Activated CD4-positive, alpha-beta T cell treated with anti-CD3 and anti-CD28 coated beads for 1 hour (primary cell): Measurements from ENCODE around the gene MAP1S.

ENCODE experiments used
- DNase-seq: peaks from one replicate; pipeline ENCODE4 v3.0.0-alpha.2; 2020

The MAP1S gene

DNA sequence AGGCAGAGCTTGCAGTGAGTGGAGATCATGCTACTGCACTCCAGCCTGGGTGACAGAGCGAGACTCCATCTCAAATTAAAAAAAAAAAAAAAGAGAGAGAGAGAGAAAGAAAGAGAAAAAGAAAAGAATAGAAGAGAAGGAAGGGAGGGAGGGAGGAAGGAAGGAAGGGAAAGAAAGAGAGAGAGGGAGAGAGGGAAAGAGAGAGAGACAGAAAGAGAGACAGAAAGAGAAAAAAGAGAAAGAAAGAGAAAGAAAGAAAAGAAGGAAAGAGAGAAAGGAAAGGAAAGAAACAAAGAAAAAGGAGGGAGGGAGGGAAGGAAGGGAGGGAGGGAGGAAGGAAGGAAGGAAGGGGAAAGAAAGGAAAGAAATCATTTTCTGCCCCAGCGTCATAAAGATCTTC is 24.1 kb upstream of the MAP1S start:
- no peak for DNase-seq

DNA sequence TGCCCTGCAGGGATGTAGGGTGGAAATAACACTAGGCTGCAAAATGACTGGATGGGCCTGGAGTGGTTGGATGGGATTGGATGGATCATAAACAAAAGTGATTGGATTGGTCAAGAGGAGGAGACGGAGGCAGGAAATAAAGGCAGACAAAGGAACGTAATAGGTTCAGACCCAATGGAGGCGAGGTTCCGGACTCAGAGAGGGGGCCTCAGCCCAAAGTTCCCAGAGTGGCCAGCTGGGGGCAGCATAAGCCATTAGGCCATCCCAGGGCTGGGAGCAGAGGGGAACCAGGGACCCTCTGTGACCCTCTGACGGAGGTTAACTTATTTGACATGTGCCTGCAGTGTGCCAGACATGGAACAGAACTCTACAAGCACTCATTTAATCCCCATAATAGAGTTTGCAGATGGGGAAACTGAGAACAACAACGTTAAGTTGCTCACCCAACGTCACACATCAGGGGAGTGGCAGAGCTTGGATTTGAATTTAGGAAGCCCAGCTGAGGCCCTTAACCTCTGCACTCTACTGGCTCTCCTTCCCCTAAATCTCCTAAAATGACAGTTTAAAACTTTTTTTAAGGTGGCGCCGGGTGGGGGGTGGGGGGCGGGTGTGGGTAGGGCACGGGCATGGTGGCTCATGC is 15.3 kb upstream of the MAP1S start:
- DNase-seq: peak; percentile 55

GRCh38 chr19:17706750-17707181 is 12.5 kb upstream of the MAP1S start:
- no peak for DNase-seq

GRCh38 chr19:17711851-17712250 is 7.4 kb upstream of the MAP1S start:
- DNase-seq: no peak

DNA sequence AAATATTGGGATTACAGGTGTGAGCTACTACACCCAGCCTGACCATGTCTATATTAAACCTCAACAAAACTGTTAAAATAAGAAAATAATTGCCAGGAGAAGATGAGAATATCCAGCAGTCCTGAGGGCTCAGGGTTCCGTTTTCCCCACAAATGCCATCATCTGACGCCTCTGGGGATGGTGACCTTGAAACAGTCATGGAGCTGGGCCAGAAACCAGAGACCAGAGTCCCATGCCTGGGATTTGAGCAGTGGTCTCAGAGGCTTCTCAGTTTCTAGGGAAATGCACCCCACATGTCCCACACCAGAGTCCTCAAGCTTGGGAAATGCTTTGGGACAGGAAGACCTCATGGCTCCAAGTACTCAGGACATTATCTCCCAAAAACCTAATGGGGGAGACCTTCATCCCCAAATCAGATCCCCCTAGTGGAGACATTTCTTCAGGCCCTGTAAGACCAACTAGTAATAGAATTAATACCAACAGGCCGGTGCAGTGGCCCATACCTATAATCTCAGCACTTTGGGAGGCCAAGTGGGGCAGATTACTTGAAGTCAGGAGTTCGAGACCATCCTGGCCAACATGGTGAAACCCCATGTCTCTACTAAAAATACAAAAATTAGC is 2.9 kb upstream of the MAP1S start:
- no peak for DNase-seq

- DNase-seq: no peak
Measured at GRCh38 chr19:17718550-17718946, 732 bp upstream of the MAP1S start.

DNA sequence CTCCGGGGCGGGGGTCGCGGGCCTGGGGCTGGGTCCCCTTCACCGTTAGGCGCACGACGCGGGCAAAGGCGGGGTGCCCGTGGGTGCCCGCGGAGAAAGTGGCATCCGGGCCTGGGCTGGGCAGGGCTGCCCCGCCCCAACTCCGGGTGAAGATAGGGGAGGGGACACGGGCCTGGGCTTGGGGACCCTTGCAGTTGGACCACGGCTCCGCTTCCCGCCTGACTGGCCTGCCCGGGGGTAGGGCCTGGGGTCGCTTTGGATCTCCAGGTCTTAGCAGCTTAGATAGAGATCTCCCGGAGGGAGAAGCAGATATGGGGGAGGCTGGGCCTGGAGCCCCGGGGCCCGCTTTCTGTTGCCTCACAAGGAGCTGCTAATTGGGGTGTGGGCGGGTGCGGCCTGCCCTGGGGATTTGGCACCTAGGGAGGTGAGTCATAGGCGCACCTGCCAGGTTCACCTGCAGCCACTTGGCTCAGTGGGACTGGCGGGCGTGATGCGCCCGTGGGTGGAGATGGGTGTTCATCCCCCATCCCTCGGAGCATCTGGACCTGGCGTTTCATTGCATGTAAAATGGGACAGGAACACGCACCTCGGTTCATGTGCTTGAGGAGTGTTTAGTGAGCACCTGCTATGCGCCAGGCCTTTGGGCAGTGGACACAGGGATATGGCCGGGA is 585 bp downstream of the MAP1S start:
- no peak for DNase-seq

DNA sequence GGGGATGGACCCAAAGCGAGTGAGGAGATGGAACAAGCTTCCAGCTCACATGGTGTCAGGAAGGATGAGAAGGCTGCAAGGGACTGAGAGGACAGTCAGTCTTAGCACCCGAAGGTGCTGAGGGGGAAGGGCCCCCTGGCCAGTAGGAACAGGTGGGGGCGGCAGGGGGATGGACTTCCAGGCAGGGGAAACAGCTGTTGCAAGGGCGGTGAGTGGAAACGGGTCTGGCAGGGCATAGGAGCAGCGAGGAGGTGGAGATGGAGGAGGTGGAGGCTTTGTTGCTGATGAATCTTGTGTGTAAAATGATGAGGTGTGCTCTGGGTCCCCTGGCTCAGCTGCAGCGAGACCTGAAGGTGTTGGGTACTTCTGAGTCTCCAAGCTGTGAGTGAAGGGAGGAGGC is 1.2 kb downstream of the MAP1S start:
- DNase-seq: no peak

DNA sequence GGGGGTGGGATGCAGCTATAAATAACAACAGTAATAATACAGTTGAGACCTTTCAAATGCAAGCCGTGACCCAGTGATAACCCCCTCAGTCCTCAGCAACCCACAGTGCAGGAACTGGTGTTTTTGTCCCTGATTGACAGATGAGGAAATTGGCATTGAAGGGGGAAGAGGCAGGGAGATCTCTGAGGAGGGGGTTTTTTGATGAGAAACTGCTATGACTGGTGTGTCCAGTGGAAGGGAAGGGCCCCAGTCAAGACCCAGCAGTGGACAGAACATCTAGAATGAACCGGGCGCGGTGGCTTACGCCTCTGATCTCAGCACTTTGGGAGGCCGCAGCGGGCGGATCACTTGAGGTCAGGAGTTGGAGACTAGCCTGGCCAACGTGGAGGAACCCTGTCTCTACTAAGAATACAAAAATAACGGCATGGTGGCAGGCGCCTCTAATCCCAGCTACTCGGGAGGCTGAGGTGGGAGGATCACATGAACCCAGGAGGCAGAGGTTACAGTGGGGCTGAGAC is 1.9 kb downstream of the MAP1S start:
- no peak for DNase-seq

DNA sequence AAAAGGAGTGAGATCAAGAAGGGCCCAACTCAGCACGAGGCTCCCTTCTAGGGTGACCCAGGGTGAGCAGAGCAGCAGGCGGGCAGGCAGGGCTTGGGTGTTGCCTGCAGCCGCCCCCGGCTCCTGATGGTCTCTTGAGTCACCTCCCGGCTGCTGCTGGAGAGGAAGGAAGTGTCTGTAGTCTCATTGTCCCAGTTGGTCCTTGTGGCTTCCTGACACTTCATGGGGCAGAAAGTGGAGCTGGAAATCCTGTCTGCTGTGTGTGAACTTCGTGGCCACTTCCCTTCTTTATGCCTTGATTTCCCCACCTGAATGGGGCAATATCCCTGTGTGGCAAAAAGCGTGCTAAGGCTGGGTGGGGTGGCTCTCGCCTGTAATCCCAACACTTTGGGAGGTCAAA is 2.5 kb downstream of the MAP1S start:
- DNase-seq: no peak

DNA sequence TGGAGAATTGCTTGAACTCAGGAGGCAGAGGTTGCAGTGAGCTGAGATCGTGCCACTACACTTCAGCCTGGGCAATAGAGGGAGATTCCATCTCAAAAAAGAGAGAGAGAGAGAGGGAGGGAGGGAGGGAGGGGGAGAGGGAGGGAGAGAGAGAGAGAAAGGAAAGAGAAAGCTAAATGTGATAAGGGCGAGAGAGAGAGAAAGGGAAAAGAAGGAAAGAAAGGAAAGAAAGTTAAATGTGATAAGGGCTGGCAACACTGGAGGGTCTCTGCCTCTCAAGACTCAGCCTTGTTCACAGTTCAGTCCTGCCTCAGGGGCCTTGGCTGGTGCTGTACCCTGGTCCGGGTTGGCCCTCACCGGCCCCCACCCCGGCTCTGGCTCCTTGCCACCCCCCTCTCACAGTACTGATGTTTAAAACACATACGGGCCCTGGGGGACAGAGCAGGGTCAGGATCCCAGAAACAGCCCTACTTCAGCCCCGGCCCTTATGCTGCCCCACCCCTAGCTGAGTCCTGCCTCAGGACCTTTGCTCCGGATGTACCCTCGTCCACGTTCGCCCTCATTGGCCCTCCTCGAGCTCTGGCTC is 3.5 kb downstream of the MAP1S start:
- DNase-seq: no peak

DNA sequence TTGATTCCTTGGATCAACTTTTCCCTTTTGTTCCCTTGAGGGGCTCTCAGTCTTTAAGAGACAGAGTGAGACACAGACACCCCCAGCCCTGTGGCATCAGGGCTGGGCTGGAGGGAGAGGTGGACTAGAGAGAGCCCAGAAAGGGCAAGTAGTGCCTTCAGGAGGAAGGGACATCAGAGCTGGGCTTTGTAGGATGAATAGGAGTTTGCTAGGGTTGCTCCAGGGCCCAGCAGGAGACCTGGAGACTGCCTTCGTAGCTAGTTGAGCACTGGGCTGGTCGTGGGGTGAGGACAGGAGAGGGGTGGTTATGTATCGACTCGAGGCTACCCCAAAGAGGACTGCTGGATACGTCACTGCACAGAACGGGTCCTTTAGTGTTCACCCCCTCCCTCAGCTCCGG is 5.4 kb downstream of the MAP1S start:
- DNase-seq: no peak

- no peak for DNase-seq
Measured at GRCh38 chr19:17725422-17726078, 6.3 kb downstream of the MAP1S start.

- no peak for DNase-seq
Measured at GRCh38 chr19:17726136-17726741, 7.0 kb downstream of the MAP1S start.

GRCh38 chr19:17726964-17727773 is 7.9 kb downstream of the MAP1S start:
- no peak for DNase-seq

DNA sequence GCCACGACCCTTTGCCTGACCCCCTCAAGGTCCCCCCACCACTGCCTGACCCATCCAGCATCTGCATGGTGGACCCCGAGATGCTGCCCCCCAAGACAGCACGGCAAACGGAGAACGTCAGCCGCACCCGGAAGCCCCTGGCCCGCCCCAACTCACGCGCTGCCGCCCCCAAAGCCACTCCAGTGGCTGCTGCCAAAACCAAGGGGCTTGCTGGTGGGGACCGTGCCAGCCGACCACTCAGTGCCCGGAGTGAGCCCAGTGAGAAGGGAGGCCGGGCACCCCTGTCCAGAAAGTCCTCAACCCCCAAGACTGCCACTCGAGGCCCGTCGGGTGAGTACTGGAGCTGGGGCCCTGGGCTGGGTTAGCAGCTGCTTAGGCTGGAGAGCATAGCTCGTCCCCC is 8.6 kb downstream of the MAP1S start:
- no peak for DNase-seq

DNA sequence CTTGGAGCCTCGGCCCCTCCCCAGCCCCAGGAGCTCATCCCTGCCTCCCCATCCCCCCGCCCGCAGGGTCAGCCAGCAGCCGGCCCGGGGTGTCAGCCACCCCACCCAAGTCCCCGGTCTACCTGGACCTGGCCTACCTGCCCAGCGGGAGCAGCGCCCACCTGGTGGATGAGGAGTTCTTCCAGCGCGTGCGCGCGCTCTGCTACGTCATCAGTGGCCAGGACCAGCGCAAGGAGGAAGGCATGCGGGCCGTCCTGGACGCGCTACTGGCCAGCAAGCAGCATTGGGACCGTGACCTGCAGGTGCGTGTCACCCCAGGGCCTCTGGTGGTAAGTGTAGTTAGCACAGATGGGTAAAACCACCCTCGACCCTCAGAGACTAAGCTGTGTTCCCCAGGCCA is 13.8 kb downstream of the MAP1S start:
- DNase-seq: no peak

GRCh38 chr19:17734146-17734545 is 14.9 kb downstream of the MAP1S start:
- DNase-seq: no peak

DNA sequence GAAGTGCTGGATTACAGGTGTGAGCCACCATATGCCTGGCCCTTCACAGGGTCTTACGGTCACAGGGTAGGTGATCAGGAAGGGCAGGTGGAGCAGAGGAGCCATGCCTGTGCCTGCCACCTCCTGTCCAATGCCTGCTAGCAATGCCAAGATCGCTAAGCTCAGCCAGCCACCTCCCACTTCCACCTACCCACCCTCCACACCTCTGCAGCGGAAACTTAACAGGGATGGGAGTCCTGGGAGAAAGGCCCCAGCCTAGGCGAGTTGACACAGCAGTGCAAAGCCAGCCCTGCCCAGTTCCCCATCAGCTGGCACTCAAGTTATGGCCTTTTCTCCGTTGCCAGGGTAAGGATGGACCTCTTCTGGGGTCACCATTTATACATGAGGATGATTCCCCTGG is 16.1 kb downstream of the MAP1S start:
- no peak for DNase-seq

GRCh38 chr19:17737690-17738153 is 18.4 kb downstream of the MAP1S start:
- no peak for DNase-seq

- no peak for DNase-seq
Measured at GRCh38 chr19:17739121-17739875, 20.0 kb downstream of the MAP1S start.
